Activated CD4-positive, alpha-beta T cell treated with anti-CD3 and anti-CD28 coated beads, Interleukin-2, amount 50 U/mL, for 24 hours (primary cell): ENCODE data around the gene ABCC9.

Source experiments
- DNase-seq, 2 donors: peaks; one replicate each; pipeline ENCODE4 v3.0.0-alpha.2; 2020; ENCODE audit warnings: low read depth in 1 of 2, low spot score in 1 of 2

The ABCC9 gene

GRCh38 chr12:21940549-21941505, at the start of gene ABCC9:
ABCC9 (minus strand) TSS chr12:21941426; CDS start chr12:21936674, 4,752 bp downstream.
- no peak for DNase-seq

- no peak for DNase-seq
Measured at GRCh38 chr12:21989819-21990412, 48.7 kb upstream of the ABCC9 start.

- no peak for DNase-seq
Measured at GRCh38 chr12:21988619-21989018, 47.4 kb upstream of the ABCC9 start.

DNA sequence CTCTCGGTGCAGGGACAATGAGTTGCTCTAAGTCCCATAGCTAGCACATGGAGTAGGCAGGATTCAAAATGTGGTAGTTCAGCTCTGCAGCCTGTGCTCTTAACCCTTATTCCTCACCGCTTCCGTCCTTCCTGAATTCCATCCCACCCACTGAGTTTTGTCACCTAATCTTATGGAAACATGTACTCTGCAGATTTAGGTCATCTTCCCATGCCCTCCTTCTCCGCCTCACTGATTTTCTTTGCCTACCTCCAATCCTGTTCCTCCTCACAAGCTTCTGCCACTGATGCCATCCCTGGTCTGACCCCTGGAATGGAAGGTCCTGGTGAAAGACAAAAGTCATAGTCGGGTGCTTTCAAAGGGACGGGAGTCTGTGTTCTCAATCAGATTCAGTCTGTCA, 46.5 kb upstream of the ABCC9 start:
- DNase-seq, result no peak

DNA sequence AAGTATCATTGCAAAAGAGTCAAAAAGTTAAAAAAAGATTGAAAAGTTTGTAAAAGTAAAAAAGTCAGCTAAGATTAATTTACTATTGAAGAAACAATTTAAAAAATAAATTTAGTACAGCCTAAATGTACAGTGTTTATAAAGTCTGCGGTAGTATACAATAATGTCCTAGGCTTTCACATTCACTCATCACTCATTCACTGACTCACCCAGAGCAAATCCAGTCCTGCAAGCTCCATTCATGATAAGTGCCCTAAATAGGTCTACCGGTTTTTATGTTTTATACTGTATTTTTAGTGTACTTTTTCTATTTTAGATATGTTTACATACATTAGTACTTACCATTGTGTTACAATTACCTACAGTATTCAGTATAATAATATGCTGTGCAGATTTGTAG, 43.9 kb upstream of the ABCC9 start:
- DNase-seq, result no peak

DNA sequence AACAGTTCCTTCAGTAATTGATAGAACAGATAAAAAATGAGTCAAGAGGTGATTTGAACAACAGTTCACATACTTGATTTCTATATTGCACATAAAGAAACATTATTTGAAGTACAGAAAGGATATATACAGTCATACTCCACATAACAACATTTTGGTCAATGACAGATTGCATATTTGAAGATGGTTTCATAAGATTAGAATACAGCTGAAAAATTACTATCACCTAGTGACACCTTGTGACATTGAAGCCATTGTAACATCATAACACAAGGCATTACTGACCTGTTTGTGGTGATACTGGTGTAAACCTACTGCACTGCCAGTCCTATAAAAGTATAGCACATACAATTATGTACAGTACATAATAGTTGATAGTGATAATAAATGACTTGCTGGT, 43.1 kb upstream of the ABCC9 start:
- DNase-seq, result no peak

DNA sequence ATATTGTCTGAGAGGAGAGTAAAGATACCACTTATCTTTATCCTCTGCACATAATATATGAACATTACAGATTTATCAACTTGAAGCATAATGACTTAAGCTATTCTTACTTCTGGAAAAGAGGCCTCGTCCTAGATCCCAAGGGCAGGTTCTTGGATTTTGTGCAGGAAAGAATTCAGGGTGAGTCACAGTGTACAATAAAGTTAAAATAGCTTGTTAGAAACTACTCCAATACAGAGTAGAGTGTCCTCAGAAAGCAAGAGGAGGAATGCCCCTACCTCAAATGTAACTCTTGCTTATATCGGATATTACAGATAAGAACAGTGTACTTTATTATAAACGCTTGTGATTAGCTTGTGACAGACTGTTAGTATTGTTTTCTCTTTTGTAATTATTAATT, 41.9 kb upstream of the ABCC9 start:
- DNase-seq, result no peak

DNA sequence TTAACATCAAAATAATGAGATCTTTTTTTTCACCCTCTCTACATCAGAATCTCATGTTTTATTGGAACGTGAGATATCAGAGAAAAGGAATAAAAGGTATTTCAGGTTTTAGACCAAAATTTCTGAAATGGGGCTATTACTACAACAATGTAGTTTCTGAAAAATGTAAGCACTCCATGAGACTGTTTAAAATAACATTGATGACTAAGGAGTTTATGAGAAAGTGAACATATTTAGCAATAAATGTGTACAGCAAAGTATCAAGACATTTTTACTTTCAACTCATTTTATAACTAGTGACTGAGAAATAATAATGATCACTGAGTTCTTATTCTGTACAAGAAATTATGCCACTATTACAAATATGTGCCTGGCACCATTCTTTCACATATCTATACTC, 39.3 kb upstream of the ABCC9 start:
- no peak for DNase-seq

DNA sequence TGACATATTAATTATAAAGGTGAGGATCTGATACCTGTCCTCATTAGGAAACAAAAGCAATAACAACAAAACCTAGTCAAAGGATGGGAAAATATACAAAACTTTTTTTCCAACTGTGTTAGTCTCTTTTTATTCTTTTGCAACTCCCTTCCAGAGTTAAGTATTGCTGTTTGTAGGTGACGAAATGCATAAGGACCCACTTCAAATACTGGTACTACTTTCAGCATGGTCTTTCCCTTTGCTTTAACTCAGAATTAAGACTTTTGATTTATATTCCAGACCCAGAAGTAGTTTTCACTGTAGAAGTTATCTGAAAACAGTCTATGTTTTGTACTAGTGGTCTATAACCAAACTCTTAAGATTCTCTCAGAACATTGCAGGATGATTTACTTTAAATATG, 34.1 kb upstream of the ABCC9 start:
- no peak for DNase-seq

DNA sequence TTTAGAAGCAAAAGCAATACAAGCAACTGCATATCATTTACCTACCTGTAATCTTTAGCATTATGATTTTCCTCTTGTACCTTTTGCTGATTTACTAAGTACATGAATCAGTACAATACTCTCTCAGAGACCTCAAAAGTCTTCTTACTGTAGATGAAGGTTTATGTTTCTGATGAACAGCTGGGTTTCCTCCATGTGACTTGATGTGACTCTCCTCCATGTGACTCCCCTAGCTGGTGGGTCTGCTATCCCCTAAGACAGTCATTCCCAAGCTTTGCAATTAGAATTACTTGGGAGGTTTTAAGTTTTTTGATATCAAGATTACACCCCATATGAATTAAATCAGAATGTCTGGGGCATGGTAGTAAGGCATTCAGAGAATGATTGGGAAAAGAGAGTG, 32.0 kb upstream of the ABCC9 start:
- no peak for DNase-seq

DNA sequence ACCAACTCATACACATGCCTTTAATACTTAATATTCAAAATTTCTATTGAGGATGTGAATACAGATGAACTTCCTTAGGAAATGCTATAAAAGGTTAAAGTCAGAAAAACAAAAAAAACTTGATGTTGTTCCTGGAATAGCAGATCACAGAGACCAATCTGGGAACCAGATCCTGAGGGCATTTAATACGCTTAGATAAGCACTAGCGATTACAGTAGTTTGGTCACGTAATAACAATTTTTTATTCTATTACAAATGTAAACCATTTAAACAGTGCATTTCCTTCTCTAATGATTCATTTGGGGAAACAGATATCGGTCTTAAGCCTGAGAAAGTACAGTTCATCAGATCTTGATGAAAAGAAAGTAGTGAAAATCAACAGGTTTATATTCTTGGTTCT, 30.8 kb upstream of the ABCC9 start:
- DNase-seq, result no peak

DNA sequence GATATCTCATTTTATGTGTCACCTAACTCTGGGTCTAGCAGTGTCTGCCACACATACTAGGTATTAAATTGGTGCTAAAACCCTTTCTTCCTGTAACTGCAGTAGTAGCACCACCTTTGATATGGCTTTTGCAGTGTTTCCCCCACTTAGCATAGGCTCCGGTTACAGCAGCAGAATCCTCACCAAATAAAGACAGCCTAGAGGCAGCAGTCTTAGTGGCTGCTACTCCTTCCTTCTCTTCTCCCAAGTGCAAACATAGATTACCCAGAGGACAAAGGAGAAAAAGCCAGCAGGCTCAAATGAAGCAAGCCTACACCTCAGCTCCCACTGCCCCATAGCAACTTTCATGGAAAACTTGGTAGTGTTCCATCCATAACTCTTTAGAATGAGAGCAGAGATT, 30.1 kb upstream of the ABCC9 start:
- DNase-seq, result no peak

- no peak for DNase-seq
Measured at GRCh38 chr12:21962821-21963220, 21.6 kb upstream of the ABCC9 start.

GRCh38 chr12:21962236-21962635, 21.0 kb upstream of the ABCC9 start:
- no peak for DNase-seq

DNA sequence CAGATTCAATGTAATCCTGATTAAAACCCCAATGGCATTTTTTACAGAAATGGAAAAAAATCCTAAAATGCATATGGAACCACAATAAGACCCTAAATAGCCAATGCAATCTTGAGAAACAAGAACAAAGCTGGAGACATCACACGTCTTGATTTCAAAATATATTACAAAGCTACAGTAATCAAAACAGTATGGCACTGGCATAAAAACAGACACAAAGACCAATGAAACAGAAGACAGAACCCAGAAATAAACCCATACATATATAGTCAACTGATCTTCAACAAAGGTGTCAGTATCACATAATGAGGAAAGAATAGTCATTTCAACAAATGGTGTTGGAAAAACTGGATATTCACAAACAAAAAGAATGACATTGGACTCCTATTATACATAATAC, 9.4 kb upstream of the ABCC9 start:
- no peak for DNase-seq

DNA sequence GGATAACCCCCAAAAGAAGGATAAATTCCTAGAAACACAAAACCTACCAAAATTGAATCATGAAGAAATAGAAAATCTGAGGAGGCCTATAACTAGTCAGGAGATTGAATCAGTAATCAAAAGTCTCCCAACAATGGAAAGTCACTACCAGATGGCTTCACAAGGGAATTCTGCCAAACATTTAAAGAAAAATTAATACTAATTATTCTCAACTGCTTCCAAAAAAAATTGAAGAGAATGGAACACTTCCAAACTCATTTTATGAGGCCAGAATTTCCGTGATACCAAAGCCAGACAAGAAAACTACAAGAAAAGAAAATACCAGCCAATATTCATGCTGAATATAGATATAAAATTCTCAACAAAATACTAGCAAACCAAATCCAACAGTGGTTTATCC, 7.8 kb upstream of the ABCC9 start:
- DNase-seq, result no peak

DNA sequence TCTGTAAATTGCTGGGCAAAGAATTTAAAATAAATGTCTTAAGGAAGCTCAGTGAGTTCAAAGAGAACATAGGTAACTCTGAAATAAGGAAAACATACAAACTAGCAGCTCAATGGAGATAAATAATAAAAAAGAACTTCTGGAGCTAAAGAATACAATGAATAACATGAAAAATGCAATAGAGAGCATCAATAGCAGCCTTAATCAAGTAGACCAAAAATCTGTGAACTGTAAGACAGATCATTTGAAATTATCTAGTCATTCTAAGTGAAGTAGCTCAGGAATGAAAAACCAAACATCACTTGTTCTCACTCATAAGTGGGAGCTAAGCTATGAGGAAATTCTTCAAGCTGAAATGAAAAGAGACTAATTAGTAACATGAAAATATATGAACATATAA, 5.8 kb upstream of the ABCC9 start:
- no peak for DNase-seq

GRCh38 chr12:21945002-21945401, 3.8 kb upstream of the ABCC9 start:
- no peak for DNase-seq

- DNase-seq, result no peak
Measured at GRCh38 chr12:21942377-21942703, 1.1 kb upstream of the ABCC9 start.

DNA sequence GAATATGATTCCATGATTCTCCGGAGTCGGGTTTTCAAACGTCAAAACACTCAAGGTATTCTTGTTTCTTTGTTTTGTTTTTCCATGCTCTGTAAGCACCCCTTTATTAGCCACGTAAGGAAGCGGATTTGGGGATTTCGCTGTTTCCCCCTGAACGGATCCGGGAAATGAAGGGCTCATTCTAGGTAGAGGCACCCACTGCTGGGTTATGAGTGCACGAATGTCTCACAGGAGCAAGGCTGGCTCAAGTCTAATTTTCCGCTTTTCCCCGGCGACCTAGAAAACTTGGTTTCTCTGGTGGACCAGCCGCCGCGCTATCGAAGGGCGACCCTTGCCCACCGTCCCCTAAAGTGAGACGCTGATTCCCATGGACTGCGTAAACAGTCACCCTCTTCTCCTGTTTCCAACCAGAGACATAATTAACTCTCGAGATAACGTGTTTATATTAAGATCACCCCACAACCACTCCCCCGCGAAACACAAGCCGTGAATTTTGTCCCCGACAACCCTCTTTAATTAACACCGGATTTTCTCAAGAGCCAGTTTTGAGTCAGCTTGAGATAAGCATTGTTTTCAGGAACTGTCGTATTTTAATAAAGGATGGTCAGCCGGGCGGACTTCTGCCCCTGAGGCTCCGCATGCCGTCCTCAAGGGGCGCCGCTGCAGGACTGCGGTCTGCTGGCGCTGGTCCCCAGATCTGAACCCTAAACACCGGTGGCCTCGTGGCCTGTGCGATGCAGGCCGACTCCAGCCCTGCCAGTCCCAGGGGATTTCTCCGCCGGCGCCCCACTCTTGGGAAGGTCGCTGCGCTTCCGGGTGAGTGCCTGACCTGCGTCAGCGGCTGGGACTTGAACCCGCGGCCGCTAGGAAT, 515 bp upstream of the ABCC9 start:
- no peak for DNase-seq

GRCh38 chr12:21939435-21939834, 1.8 kb downstream of the ABCC9 start:
- no peak for DNase-seq

- DNase-seq, result no peak
Measured at GRCh38 chr12:21938879-21939278, 2.3 kb downstream of the ABCC9 start.
